GM19452 (cell line): ENCODE measurements around the gene PGRMC2.
"Not testable (repeated sequence)": the region's sequence is repeated elsewhere in the genome, so short reads cannot be mapped to it uniquely, and the experiment has no call there.

Experiments
- ATAC-seq: cut with Tn5 transposase; IDR thresholded peaks from one replicate; pipeline ENCODE4 v1.9.1; 2021; ENCODE audit not compliant: unreplicated experiment

Gene PGRMC2

GRCh38 chr4:128268970-128269369, 18.6 kb downstream of the PGRMC2 start:
- ATAC-seq = no peak

- ATAC-seq = no peak
Observed at GRCh38 chr4:128267745-128268144, 19.9 kb downstream of the PGRMC2 start.

GRCh38 chr4:128267171-128267570, 20.4 kb downstream of the PGRMC2 start:
- ATAC-seq = not testable (repeated sequence)

GRCh38 chr4:128265550-128265949, 22.1 kb downstream of the PGRMC2 start:
- not testable (repeated sequence) for ATAC-seq

GRCh38 chr4:128259889-128260288, 27.7 kb downstream of the PGRMC2 start:
- not testable (repeated sequence) for ATAC-seq

- ATAC-seq = not testable (repeated sequence)
Observed at GRCh38 chr4:128258166-128258565, 29.4 kb downstream of the PGRMC2 start.

GRCh38 chr4:128256539-128256938, 31.1 kb downstream of the PGRMC2 start:
- ATAC-seq = no peak

- ATAC-seq = no peak
Observed at GRCh38 chr4:128255906-128256305, 31.7 kb downstream of the PGRMC2 start.

GRCh38 chr4:128249787-128250668, 37.6 kb downstream of the PGRMC2 start:
- ATAC-seq = no peak

GRCh38 chr4:128247906-128248305, 39.7 kb downstream of the PGRMC2 start:
- ATAC-seq = no peak

DNA sequence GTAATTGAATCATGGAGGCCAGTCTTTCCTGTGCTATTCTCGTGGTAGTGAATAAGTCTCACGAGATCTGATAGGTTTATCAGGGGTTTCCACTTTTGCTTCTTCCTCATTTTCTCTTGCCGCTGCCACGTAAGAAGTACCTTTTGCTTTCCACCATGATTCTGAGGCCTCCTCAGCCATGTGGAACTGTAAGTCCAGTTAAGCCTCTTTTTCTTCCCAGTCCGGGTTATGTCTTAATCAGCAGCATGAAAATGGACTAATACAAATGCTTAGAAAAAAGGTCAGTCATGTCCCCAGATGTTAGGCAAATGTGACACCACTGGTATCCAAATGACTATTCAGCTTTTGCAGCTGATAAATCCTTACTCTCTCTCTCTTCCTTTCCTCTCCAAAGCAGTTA, 42.2 kb downstream of the PGRMC2 start:
- not testable (repeated sequence) for ATAC-seq

- no peak for ATAC-seq
Observed at GRCh38 chr4:128244379-128244778, 43.2 kb downstream of the PGRMC2 start.

- no peak for ATAC-seq
Observed at GRCh38 chr4:128242601-128243000, 45.0 kb downstream of the PGRMC2 start.

DNA sequence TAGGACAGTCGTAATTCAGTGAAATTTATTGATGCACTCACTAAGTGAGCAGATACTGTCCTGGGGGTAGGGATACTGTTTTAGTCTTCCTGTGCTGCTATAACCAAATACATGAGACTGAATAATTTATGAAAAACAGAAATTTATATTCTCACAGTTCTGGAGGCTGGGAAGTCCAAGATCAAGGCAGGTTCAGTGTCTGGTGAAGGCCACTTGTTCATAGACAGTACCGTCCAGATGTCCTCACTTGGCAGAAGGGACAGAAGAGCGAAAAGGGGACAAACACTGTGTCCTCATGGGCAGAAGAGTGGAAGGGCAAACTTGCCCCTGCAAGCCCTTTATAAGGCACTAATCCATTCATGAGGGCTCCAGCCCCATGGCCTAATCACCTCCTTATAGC, 45.6 kb downstream of the PGRMC2 start:
- ATAC-seq = no peak

DNA sequence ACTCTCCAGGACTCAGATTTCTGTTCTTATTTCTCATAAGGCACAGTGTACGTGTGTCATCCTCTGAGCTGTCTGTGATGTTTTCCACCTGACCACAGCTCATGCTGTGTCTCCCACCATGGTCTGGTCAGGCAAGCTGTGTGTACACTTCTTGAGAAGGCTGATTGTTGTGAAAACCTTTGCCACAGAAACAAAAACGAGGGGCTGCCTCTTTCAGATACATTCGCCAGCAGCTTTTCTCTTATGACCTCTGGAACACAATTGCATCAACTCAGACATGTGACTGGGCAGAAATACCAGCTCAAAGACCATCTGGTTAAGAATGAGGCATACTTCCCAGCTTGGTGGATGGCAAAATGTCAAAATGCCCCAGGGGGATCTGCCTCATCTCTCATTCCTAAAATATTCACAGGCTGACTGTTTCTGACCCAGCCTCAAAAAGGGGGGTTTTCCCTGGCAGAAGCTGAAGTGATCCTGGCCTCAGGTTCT, 46.1 kb downstream of the PGRMC2 start:
- no peak for ATAC-seq

GRCh38 chr4:128241019-128241418, 46.6 kb downstream of the PGRMC2 start:
- ATAC-seq = no peak

DNA sequence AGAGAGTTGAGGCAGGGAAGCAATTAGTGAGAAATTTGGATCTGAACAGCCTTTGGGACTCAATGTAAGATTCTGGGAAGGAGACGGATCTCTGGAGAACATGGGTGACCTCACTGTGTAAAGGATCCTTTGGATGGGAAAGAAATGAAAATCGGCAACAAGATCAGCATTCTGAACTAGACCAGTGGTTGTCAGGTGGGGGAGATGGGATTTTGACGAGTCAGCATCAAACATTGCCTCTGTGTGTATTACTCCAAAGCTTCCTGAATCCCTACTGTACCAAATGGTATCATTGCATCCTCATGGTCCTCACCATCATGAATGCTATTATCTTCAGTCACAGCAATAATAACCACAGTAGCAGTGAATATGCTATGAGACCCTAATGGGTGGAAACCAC, 52.8 kb downstream of the PGRMC2 start:
- no peak for ATAC-seq

GRCh38 chr4:128232719-128233118, 54.9 kb downstream of the PGRMC2 start:
- no peak for ATAC-seq

DNA sequence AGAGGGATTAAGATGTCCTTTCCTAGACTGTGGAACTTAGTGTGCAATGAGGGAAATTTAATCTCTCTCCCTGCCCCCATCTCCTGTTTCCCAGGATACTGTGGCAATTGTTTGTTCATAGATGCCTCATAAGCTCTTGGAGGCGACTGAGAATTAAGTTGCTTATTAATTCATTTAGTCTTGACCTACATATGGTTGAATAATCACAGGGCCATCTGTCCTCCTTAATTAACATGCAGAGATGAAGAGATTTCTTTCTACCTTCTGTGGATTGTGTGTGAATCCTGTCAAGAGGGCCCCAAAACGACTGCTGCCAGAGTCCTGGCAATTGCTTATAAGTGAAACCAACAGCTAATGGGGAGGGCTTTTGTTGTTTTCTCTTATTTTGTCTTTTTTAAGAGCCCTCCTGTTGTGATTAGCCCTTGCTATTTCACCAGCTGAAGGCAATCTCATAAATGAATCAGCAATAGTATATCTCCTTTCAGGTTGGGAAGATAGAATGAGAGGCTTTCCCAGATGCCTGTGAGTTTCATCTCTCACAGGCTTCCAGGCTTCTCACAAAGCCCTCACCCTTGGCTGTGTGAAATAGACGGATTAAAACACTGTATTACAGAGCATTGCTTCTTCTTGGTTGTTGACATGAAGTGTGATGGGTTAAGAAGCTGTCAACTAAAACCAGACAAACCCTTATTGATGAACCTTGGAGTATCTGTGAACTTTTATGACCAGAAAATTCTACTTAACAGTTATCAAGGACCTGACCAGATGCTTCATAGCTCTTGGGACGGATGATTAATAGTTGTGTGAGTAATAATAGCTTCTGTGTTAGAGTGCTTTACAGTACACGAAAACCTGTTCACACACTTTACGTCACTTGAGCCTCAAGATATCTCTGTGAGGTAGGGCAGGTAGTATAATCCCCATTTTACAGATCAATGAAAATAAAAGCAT, 58.5 kb downstream of the PGRMC2 start:
- no peak for ATAC-seq

DNA sequence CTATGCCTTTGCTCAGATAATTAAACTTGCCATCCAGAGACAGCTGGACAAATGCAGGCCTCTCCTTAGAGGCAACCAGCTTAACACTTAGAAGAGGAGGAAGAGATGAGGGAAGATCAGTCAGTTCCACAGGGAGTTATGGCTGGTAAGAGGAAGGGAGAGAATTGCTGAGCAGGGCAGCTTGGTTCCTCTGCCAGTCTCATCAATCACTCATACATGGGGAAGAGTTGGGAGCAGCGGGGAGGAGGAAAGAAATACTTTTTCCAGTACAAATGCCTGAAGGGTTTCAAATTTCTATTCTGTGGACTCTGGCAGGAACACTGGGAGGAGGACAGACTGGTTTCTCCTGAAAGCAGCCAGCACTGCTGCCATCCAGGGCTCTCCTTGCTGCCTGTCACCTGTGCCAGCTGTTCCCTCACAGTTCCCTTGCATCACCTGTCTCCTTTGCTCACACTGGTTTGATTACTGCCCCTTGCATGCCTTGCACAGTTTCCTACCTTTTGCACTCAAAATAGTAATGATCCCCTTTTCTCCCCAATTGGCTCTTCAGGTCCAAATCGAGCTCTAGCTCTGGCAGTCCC, 59.5 kb downstream of the PGRMC2 start:
- ATAC-seq = no peak

- ATAC-seq = no peak
Observed at GRCh38 chr4:128225148-128225547, 62.5 kb downstream of the PGRMC2 start.
